Measurements from ENCODE around the gene IFNAR2. TPM values are rescaled to one million over a fixed set of nuclear protein-coding genes. Genes with fewer than 3 reads are reported as not detected.

The IFNAR2 gene
- polyA plus RNA-seq, 3 donors: 47.7 to 79.8 (median 59.5) TPM

DNA sequence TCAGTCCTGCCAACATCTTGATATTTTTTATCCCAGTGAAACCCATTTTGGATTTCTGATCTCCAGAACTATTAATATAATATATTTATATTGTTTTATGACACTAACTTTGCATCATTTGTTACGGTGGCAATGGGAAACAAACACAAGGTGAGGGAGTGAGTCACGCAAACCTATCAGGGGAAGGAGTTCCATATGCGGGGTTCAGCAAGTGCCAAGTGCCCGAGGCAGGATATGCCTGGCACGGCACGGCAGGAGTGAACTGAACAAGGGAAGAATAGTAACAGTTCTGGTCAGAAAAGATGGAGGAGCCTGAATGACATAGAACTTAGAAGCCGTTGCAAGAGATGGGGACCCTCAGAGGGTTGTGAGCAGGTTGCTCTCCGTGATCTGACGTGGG lies 28.7 kb downstream of the IFNAR2 start:
- peaks cover 66% of the 10 kb centered on the region for H3K79me2 ChIP-seq (ENCODE audit: insufficient read depth, low read length)
- peaks cover 39 to 41% of the 10 kb centered on the region in 2 donors for H3K4me1 ChIP-seq (ENCODE audit: control insufficient read depth in 1 of 2, insufficient read depth in 2 of 2, low read length in 2 of 2)
- Mint-ChIP-seq H3K27ac (peak overlapping the region; percentile 24 to 88 (median 71)), H3K4me1 (peaks cover 44% of the 10 kb centered on the region), H3K27me3 (ENCODE audit: low read depth in 3 of 3) (no peaks in the 10 kb centered on the region), H3K36me3 (peaks cover 72 to 78% of the 10 kb centered on the region in 2 donors), H3K9me3 (peaks cover 0 to 12% (median 4%) of the 10 kb centered on the region in 7 donors), H3K4me3 (no peak overlapping the region)
- H3K27me3 ChIP-seq (ENCODE audit: control insufficient read depth in 2 of 2, insufficient read depth in 2 of 2, low read length in 2 of 2): no peaks in the 10 kb centered on the region
- TF ChIP-seq, protein P1, sequence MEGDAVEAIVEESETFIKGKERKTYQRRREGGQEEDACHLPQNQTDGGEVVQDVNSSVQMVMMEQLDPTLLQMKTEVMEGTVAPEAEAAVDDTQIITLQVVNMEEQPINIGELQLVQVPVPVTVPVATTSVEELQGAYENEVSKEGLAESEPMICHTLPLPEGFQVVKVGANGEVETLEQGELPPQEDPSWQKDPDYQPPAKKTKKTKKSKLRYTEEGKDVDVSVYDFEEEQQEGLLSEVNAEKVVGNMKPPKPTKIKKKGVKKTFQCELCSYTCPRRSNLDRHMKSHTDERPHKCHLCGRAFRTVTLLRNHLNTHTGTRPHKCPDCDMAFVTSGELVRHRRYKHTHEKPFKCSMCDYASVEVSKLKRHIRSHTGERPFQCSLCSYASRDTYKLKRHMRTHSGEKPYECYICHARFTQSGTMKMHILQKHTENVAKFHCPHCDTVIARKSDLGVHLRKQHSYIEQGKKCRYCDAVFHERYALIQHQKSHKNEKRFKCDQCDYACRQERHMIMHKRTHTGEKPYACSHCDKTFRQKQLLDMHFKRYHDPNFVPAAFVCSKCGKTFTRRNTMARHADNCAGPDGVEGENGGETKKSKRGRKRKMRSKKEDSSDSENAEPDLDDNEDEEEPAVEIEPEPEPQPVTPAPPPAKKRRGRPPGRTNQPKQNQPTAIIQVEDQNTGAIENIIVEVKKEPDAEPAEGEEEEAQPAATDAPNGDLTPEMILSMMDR (IDR thresholded peaks at IDR 0.05): no peak
- WGBS (ENCODE audit: insufficient coverage): 97% methylated on average over 9 of the region's 9 CpGs
- peak overlapping the region in 1 of 2 donors; percentile 70 for H3K27ac ChIP-seq (ENCODE audit: low read depth in 1 of 2, low read length in 2 of 2)
- H2AFZ ChIP-seq (ENCODE audit: insufficient read depth, low read depth, low read length, poor library complexity, severe bottlenecking): no peak overlapping the region
- intact Hi-C loops (cut with micrococcal nuclease): no loop called here
- H3K9me3 ChIP-seq (replicated peaks in 1 of 2; ENCODE audit: control insufficient read depth in 1 of 2, insufficient read depth in 1 of 2, low read length in 2 of 2): peaks cover 0 to 7% of the 10 kb centered on the region in 2 donors
- no peak overlapping the region for H3K9ac ChIP-seq (ENCODE audit: insufficient read depth, low read length, poor library complexity, severe bottlenecking)
- no peak for DNase-seq
- H3K4me2 ChIP-seq (replicated peaks; ENCODE audit: extremely low read depth, low read length, poor library complexity, severe bottlenecking): no peak overlapping the region
- peaks cover 43% of the 10 kb centered on the region for H4K20me1 ChIP-seq (ENCODE audit: insufficient read depth, low read length)
- H3K36me3 ChIP-seq (replicated peaks in 1 of 2; ENCODE audit: control insufficient read depth in 1 of 2, insufficient read depth in 2 of 2, low read length in 2 of 2): peaks cover 61 to 67% of the 10 kb centered on the region in 2 donors
- H3K4me3 ChIP-seq (replicated peaks in 1 of 3; ENCODE audit: low read depth in 2 of 3, low read length in 3 of 3): no peak overlapping the region

DNA sequence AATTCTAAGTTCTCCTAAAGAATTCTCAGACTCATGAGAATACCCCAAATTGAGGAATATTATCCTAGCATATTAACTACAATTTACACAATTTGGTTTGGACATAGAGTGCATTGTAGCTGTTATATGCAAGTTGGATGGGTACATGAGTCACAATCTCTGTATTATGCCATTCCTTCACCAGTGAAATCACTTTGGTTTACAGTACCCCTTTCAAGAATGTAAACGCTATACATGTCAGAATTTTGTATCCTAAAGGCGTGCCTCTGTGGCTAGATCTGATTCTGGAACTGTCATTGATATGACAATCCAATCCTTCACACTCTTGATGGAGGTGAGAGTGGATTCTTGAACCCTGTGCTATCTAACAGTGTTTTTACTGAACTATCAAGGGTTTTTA lies 29.7 kb downstream of the IFNAR2 start:
- TF ChIP-seq, protein P1 (IDR thresholded peaks at IDR 0.05): no peak
- H3K9me3 ChIP-seq (replicated peaks in 1 of 2; ENCODE audit: control insufficient read depth in 1 of 2, insufficient read depth in 1 of 2, low read length in 2 of 2): peaks cover 0 to 7% of the 10 kb centered on the region in 2 donors
- H3K4me1 ChIP-seq (ENCODE audit: control insufficient read depth in 1 of 2, insufficient read depth in 2 of 2, low read length in 2 of 2): peaks cover 45 to 51% of the 10 kb centered on the region in 2 donors
- intact Hi-C loops (cut with micrococcal nuclease): no loop called here
- WGBS (ENCODE audit: insufficient coverage): no CpG with 5 or more reads among the region's 2 CpGs
- Mint-ChIP-seq H3K4me3 (no peak overlapping the region), H3K36me3 (peaks cover 71 to 78% of the 10 kb centered on the region in 2 donors), H3K4me1 (peaks cover 52% of the 10 kb centered on the region), H3K27me3 (ENCODE audit: low read depth in 3 of 3) (peaks cover 0 to 1% (median 0%) of the 10 kb centered on the region in 3 donors), H3K9me3 (peaks cover 0 to 12% (median 4%) of the 10 kb centered on the region in 7 donors), H3K27ac (peak overlapping the region in 6 of 7 donors; percentile 24 to 90 (median 74))
- no peak overlapping the region for H3K9ac ChIP-seq (ENCODE audit: insufficient read depth, low read length, poor library complexity, severe bottlenecking)
- peaks cover 67% of the 10 kb centered on the region for H3K79me2 ChIP-seq (ENCODE audit: insufficient read depth, low read length)
- H3K27ac ChIP-seq (ENCODE audit: low read depth in 1 of 2, low read length in 2 of 2): peak overlapping the region in 1 of 2 donors; percentile 70
- peaks cover 53 to 67% of the 10 kb centered on the region in 2 donors for H3K36me3 ChIP-seq (replicated peaks in 1 of 2; ENCODE audit: control insufficient read depth in 1 of 2, insufficient read depth in 2 of 2, low read length in 2 of 2)
- peak in 2 of 3 donors; percentile 51 to 53 for DNase-seq
- no peak overlapping the region for H3K4me2 ChIP-seq (replicated peaks; ENCODE audit: extremely low read depth, low read length, poor library complexity, severe bottlenecking)
- H3K4me3 ChIP-seq (replicated peaks in 1 of 3; ENCODE audit: low read depth in 2 of 3, low read length in 3 of 3): no peak overlapping the region
- no peak overlapping the region for H2AFZ ChIP-seq (ENCODE audit: insufficient read depth, low read depth, low read length, poor library complexity, severe bottlenecking)
- H4K20me1 ChIP-seq (ENCODE audit: insufficient read depth, low read length): peaks cover 37% of the 10 kb centered on the region
- H3K27me3 ChIP-seq (ENCODE audit: control insufficient read depth in 2 of 2, insufficient read depth in 2 of 2, low read length in 2 of 2): no peaks in the 10 kb centered on the region
